Epithelial cell of alveolus of lung (primary cell): ENCODE results near the gene MEF2D. TPM values are rescaled to one million over a fixed set of nuclear protein-coding genes. Genes with fewer than 3 reads are reported as not detected.

Experiments used
- total RNA-seq: library from RNA; depleted of rRNA; stranded (reverse); fragments of >200 nt; gene quantifications from 2 replicates; pipeline ENCODE4 v1.2.1, GENCODE V29; 2015

Gene MEF2D
- total RNA-seq = 16.9 and 40.0 TPM in 2 replicates

GRCh38 chr1:156500543-156500792, at the start of gene MEF2D:
Gene MEF2D, minus strand, starts transcription at chr1:156500775. Its CDS starts 17,483 bp downstream, at chr1:156483292.

Other genes with a start within 250 kb of the MEF2D start
- gene SMG5, start 217.9 kb downstream of the MEF2D start, total RNA-seq = 36.1 and 46.6 TPM in 2 replicates
- gene TMEM79, start 216.4 kb downstream of the MEF2D start, total RNA-seq = 2.5 and 6.6 TPM in 2 replicates
- 82.5 and 103 TPM in 2 replicates for gene GLMP, start 205.1 kb downstream of the MEF2D start, total RNA-seq
- 5.3 TPM in 1 of 2 replicates, not detected in the other for gene VHLL, start 201.5 kb downstream of the MEF2D start, total RNA-seq
- 205 and 349 TPM in 2 replicates for gene CCT3, start 162.5 kb downstream of the MEF2D start, total RNA-seq
- 0.65 TPM in 1 of 2 replicates, not detected in the other for gene TSACC, start 162.2 kb downstream of the MEF2D start, total RNA-seq
- not detected in 2 replicates for gene RHBG, start 131.6 kb downstream of the MEF2D start, total RNA-seq
- gene IQGAP3, start 71.8 kb upstream of the MEF2D start, total RNA-seq = 4.2 and 22.8 TPM in 2 replicates
- gene TTC24, start 78.9 kb upstream of the MEF2D start, total RNA-seq = not detected in 2 replicates
- gene NAXE, start 91.0 kb upstream of the MEF2D start, total RNA-seq = 70.1 and 93.0 TPM in 2 replicates
- 4.0 and 11.4 TPM in 2 replicates for gene GPATCH4, start 100.7 kb upstream of the MEF2D start, total RNA-seq
- 1.9 TPM in 1 of 2 replicates, not detected in the other for gene HAPLN2, start 118.6 kb upstream of the MEF2D start, total RNA-seq
- not detected in 2 replicates for gene BCAN, start 141.3 kb upstream of the MEF2D start, total RNA-seq
- 34.3 and 110 TPM in 2 replicates for gene NES, start 176.6 kb upstream of the MEF2D start, total RNA-seq
- 38.1 and 68.6 TPM in 2 replicates for gene CRABP2, start 204.8 kb upstream of the MEF2D start, total RNA-seq
- gene METTL25B, start 227.7 kb upstream of the MEF2D start, total RNA-seq = 11.1 and 19.9 TPM in 2 replicates
- gene ISG20L2, start 228.0 kb upstream of the MEF2D start, total RNA-seq = 17.2 and 18.0 TPM in 2 replicates
- 52.1 and 67.7 TPM in 2 replicates for gene MRPL24, start 240.3 kb upstream of the MEF2D start, total RNA-seq